ENCODE results near the gene ADCY1.
"Not testable (repeated sequence)": the region's sequence is repeated elsewhere in the genome, so short reads cannot be mapped to it uniquely, and the experiment has no call there.

The ADCY1 gene

GRCh38 chr7:45712872-45713668 is 138.9 kb downstream of the ADCY1 start:
- DNase-seq (ENCODE audit: low spot score): no peak

GRCh38 chr7:45713669-45714520 is 139.7 kb downstream of the ADCY1 start:
- DNase-seq (ENCODE audit: low spot score): no peak

DNA sequence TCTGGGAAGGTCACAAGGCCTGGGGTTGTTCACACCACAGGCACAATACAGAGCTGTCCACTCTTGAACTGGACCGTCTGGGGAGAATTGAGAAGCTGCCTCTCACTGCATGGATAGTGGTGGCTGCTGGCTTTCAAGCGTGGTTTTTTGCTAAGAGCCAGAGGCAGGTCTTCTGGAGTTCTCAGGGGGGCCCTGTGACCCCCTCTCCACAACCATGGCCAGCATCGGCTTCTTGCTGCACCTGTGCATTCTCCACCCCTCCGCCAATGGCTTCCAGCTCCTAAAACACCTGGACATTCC is 140.3 kb downstream of the ADCY1 start:
- DNase-seq (ENCODE audit: low spot score): no peak

- DNase-seq (ENCODE audit: low spot score): no peak
Observed at GRCh38 chr7:45715471-45716352, 141.5 kb downstream of the ADCY1 start.

DNA sequence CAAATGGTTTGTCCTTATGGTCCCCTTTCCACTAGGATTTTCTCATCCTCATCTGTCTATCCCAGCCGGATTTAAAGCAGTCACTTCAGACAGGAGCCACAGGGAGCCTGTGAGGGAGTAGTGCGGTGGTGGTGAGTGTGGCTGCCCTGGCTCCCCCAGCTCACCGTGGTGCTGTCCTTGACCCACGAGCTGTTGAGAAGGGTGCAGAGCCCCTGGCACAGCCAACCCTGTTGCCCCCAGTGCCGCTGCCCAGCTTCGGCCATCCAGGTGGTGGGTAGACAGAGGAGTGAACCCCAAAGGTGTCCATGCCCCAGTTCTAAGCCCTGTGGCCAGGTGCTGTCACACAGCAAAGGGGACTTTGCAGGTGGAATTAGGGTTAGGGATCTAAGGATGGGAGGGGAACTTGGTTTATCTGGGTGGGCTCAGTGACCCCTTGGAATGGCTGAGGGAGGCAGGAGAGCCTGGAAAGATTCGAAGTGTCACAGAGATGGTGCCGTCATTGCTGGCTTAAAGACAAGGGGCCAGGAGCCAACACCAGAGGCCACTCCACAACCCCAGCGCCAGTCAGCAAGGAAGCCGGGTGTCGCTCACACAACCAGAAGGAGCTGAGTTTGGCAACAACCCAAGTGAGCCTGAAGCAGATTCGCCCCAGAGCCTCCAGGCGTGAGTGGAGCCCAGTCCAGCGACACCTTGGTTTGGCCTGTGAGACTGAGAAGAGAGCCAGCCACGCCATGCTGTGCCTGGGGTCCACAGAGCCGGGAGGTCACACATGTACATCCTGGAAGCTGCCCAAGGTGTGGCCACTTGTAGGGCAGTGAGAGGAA is 142.4 kb downstream of the ADCY1 start:
- no peak for DNase-seq (ENCODE audit: low spot score)

DNA sequence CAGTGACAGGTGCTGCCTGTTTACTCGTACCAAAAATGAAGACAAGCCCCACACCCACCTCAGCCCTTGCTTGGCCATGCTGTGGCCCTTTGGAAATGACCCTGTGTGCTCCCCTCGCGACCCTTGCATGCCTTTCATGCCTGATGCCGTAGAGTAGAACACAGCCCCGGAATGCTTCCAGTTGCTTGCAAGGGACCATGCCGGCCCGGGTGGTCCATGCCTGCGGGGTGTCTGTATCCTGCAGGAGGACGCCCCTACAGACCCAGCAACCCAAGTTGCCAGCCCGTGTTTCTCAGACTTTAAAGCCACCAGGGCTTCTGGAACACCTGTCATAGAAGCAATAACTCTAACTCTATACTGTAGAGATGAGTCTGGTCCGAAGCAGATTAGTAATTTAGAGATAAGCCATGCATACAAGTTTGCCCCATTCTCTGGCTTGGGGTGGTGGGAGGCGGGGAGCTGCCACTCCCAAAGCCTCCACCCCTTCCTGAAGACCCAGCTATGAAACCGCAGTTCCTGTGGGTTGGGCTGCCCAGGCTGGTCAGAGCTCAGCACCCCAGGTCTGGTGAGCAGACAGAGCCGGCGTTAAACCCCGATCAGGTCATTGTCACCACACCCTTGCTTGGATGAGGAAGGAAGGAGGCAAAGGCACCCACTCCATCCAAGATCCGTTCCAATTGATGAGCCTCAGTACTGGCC is 143.5 kb downstream of the ADCY1 start:
- no peak for DNase-seq (ENCODE audit: low spot score)

DNA sequence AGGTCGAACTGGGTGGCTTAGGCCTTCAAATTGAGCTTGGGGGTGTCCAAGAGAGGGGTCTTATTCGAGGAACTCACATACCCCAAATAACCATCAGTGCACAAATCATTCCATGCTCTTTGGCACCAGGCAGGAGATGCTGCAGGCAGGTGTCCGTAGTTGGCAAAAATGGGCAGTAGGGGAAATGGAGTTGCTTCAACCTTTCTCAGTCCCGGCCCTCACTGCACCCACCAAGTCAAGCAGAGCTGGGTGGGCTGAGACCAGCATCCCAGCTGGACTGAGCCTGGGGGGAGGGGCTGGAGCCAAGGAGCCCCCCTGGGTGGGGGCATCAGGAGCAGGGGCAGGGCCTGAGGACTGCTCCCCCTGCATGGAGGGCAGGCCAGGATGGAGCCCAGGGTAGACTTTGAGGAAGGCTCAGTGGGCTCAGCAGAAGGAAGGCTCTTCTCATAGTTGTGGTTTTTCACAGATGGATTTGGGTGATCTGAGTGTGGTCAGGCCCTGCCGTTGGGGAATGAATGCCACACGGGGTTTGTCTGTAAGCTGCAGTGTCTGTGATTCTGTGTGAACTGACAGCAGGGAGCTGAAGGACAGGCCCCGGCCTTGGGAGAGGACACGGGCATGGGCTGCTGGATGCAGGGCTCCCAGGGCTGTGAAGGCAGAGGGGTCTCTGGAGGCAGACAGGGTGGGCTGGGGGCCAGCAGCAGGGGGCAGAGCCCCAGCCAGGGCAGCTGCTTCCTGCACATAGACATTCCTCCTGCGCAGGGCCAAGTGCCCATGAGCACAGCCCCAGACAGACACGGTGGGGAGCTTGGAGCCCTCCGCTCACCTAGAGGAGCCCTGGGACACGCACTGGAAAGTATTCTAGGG is 144.5 kb downstream of the ADCY1 start:
- DNase-seq (ENCODE audit: low spot score): no peak

DNA sequence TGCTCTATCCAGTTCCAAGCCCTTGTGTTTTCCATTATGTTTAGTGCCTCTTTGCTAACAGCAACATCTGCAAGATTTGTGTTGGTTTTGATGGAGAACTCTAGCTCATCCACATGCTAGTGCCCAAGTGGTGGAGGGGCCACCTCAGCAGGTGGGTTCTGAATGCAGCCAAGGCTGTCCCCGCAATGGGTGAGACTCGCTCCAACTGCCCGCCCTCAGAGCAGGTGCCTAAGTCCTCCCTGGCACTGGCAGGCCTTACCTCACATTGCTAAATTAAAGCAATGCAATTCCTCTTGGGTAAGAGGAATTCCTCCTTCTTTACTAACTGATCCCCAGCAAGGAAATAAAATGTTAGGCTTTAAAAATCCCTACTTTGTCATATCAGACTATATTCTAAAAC is 146.8 kb downstream of the ADCY1 start:
- no peak for DNase-seq (ENCODE audit: low spot score)

DNA sequence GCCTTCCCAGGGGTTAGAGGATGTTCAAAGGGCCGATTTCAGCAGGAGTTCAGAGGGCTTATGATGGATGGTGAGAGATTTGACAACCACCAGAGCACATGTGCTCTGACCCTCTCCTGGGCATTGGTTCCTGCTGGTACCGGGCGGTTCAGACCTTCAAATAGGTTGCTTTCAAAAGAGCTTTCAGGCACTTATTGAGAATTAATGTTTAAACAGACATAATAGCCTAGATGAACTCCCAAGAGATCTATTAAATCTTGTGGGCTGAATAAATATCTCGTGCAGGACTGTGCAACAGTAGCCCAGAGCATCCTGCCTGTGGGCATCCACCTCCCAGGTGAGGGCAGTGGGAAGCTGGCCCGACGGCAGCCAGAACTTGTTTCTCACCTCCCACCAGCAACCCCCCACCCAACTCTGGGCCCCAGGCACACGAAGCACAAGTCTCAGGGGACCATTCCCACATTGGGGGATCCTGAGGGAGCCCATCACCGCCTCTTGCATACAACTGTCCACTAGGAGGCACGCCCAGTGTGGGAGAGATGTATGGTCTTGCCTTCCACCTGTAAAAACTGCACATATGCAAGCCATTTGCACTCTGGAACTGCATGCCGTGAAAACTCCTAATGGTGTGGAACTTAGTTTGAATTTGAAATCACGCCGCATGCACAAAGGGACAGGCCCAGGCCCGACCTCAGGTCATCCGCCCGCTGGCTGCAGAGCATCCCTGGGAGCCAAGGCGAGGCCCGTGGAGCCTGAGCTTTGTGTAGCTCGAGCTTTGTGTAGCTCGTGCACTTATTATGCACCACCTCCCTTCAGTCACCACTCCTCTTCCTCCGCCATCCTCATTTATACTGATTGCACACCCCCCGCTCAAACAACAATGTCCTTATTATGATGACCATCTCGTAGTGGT is 147.8 kb downstream of the ADCY1 start:
- no peak for DNase-seq (ENCODE audit: low spot score)

GRCh38 chr7:45725231-45725630 is 151.1 kb downstream of the ADCY1 start:
- DNase-seq (ENCODE audit: low spot score): not testable (repeated sequence)

GRCh38 chr7:45726883-45727282 is 152.7 kb downstream of the ADCY1 start:
- no peak for DNase-seq (ENCODE audit: low spot score)

DNA sequence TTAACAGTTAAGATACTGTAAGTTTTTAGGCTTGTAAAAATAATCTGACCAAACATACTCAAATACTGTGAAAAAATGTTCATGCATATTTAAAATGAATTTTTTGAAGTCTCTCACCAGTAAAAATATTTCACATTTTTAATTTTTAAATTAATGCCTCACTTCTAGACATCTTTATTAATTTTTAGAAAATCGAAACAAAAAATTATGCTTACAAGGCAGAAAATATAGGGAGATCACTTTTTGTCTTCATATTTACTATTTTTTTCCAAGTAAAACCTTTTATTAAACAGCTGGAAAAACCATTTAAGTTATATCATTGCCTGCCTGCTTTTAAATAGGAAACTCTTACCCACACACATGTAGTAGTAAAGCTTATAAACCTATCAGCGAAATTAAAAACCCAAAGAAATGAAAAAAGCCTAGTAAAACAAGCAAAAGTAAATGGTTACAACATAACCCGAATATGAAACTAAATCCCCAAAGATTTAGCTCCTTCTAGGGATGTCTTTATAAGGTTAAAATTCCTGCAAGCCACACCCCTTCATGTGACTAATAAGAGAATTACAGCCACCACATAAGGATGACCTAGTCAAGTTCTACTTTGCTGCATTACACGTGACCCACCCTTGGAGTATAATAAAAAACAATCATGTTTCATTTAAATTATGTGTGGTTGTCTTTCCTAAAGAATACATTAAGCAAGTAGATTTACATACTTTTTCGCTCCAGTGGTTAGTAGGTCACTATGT is 157.7 kb downstream of the ADCY1 start:
- not testable (repeated sequence) for DNase-seq (ENCODE audit: low spot score)

DNA sequence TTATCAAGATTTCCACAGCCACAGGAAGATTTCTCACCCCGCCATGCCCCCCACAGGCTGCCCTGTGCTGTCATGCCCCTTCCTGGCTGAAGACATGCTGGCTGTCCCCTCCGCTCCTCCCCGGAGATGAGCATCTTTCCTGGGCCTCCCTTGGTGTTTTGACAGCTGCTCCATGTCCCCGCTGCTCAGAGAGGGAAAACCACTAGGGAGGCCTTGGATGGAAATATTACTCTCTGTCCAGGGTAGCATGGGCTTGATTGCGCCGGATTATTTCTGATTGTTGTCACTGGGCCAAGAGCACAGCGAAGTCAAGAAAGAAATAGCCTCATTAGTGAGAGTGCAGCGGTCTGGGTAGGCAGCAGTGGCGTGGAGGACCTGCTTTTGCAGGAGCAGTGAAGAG is 164.8 kb downstream of the ADCY1 start:
- DNase-seq (ENCODE audit: low spot score): not testable (repeated sequence)

GRCh38 chr7:45740573-45740972 is 166.4 kb downstream of the ADCY1 start:
- not testable (repeated sequence) for DNase-seq (ENCODE audit: low spot score)

DNA sequence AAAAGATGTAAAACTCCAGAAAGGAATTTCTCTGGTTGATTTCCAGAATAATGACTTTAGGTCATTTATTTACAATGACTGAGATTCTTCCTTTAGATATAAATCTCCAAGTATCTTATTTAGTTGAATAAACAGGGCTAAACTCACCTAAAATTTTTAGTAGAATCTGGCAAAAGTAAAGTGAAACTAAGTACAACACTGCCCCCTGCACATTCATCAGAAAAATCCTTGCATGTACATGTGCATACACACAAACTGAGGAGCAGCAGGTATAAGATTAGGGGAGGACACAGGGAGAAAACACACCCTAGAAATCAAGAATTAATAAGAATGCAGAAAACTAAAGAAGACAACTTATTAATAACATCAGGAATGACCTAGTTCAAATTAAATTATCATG is 174.8 kb downstream of the ADCY1 start:
- DNase-seq (ENCODE audit: low spot score): not testable (repeated sequence)

DNA sequence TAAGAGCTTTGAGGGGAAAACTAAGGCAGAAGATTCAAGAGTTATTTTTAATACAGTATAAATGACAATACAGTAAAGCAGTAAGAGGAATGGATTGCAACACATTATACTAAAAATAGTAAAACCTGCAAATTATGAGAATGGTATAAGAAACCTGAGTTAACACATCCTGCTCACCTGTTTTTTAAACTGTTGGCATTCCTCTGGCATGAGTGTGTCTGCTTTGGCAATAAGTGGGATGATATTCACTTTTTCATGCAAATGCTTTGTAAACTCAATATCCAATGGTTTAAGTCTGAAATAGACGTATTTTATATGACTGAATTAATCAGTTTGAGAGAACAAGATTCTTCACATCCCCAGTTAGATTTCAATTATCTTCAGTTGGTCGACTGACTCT is 177.2 kb downstream of the ADCY1 start:
- not testable (repeated sequence) for DNase-seq (ENCODE audit: low spot score)

GRCh38 chr7:45756333-45756732 is 182.2 kb downstream of the ADCY1 start:
- DNase-seq (ENCODE audit: low spot score): not testable (repeated sequence)

GRCh38 chr7:45756757-45757156 is 182.6 kb downstream of the ADCY1 start:
- DNase-seq (ENCODE audit: low spot score): not testable (repeated sequence)

Measured in germinal center (tissue), 1 donor.